NCI-H1694 (cell line): ENCODE results near the gene RPL11.
"Not testable (repeated sequence)": the region's sequence is repeated elsewhere in the genome, so short reads cannot be mapped to it uniquely, and the experiment has no call there.

Source experiments
- DNase-seq: peaks from one replicate; lab custom pipeline; 2025; lab: John Stamatoyannopoulos, UW

RPL11 gene

DNA sequence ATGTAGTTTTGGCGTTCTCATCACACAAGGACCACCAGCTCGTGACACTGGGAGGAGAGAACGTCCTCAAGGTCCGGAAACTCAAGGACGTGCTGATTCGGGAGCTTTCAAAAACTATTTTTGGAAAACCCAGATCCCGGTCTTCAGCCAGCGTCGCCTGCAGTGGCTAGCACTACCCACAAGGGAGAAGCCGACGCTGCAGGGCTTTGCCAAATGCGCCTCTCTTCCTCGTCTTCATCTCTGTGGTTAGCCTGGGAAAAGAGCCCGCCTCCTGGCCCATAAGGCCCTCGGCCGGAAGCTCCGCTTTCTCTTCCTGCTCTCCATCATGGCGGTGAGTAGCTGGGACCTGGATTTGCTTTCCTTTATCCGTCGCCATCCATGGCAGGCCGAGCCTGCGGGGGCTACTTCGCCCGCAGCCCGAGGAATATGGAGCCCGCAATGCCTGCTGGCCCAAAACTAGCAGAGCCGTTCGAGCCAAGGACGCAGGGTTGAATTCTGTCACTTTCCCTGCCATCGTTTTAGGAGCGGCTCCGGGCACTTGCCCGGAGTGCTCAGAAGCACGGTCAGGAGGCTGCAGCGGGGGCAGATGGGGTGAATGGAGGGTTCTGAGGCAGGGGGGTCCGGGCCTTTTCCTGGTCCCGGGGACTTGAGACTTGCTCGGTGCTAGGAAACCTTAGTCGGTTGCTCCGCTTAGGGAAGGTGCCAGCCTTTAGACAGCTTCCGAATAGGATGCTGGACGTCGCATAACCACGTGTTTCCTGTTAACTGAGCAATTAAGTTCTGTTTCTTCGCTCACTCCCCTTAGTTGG, at the start of gene RPL11:
RPL11 (plus strand) TSS at position 308 of the 809 bp plus-strand sequence; CDS start at position 326, 18 bp downstream.
- peak; percentile 92 for DNase-seq

DNA sequence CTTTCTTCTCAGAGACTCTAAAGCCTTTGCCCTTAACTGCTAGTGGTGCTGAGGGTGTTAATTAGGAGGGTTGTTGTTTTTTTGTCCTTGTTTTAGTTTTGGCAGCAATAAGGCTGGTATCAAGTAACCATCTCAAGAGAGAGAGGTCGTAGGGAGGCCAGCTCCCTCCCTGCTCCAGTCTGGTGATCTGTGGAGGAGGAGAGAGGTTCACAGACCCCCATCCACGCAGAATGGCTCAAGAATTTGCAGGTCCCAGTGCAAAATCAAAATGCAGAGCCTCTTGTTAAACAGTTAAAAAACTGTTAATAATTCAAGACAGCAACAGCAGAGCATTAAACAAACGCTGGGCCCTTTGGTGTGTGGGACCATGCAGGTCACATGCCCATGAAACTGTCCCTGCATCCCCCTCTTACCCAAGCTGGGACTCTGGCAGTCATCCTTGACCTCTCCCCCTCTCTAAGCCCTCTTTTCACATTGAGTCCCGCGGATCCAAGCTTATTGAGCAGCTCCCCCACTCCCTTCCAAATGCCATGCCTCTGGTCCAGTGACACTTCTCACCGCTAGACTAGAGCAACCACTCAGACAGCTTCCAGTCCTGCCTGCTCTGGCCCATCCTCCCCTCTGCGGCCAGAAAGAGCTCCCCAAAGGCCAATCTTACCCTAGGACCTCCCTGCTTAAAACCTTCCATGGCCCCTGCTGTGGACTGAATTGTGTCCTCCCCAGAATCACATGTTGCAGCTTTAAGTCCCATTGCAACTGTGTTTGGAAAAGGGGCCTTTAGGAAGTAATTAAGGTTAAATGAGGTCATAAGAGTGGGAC, 47.7 kb upstream of the RPL11 start:
- no peak for DNase-seq

DNA sequence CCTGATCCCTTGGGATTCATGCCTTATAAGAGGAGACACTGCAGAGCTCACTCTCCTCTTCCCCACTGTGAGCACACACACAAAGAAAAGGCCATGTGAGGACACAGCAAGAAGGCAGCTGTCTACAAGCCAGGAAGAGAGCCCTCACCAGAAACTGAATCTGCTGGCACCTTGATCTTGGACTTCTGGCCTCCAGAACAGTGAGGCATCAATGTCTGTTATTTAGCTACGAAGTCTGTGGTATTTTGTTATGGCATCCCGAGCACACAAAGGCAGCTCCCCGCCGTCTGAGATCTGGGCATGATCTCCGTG, 47.1 kb upstream of the RPL11 start:
- no peak for DNase-seq

DNA sequence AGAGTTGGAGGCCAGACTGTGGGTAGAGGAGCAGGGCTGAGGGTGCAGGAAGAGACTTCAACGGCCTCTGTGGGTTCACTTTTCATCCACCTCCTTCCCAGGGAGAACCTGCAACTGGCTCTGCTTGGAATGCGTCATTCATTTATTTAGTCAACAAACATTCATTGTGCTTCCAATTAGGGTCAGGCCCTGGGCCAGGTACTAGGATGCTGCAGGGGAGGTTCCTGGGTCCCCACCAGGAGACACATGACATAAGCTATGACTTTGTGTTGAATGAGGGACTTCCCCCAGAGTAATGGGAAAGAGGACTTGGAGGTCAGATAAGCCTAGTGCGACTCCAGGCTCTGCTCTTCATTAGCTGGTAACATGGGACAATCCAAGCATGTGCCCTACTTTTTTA, 46.3 kb upstream of the RPL11 start:
- no peak for DNase-seq

DNA sequence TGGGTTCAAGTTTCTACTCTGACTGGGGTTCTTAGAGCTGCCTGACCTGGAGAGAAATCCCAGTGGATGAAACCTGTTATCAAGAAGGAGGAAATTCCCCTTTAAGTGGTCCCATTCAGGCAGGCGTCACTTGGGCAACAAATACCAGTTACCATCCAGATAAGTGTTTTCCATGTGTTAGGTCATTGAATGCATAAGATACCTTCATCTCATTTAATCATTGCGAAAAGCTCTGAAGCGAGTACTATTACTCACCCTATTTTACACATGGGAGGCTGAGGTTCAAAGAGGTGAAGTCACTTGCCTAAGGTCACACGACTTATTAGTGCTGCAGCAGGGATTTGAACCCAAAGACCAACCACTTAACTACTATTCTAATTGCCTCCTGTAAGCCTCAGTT, 45.5 kb upstream of the RPL11 start:
- DNase-seq = no peak

DNA sequence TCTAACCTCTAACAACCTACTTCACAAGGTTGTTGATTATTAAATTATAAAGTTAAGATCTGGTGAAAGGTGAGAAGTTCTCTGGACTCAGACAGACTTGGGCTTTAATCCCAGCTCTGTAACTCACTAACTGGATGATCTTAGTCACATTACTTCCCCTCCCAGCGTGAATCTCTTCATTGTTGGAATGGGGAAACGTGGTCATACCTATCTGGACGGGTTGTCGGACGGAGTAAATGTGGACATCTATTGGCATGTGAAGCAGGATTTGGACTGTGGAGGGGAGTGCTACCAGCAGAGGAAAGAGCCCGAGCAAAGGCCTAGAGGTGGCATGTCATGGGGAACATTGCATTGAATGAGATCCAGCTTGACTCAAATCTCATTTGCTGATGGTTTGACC, 45.1 kb upstream of the RPL11 start:
- no peak for DNase-seq

DNA sequence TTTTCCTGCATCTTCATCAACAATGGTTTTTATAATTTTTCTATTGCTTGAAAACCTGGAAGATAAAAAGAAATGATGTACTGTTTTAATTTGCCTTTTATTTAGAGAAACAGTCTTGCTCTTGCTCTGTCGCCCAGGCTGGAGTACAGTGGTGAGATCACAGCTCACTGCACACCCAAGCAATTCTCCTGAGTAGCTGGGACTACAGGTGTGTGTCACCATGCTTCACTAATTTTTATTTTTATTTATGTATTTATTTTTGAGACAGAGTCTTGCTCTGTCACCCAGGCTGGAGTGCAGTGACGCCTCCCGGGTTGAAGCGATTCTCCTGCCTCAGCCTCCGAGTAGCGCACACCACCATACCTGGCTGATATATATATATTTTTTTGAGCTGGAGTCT, 43.0 kb upstream of the RPL11 start:
- no peak for DNase-seq

DNA sequence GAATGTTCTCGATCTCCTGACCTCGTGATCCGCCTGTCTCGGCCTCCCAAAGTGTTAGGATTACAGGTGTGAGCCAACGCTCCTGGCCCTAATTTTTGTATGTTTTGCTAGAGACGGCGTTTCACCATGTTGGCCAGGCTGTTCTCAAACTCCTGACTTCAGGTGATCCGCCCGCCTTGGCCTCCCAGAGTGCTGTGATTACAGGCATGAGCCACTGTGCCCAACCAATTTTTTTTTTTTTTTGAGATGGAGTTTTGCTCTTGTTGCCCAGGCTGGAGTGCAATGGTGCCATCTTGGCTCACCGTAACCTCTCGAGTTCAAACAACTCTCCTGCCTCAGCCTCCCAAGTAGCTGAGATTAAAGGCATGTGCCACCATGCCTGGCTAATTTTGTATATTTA, 42.4 kb upstream of the RPL11 start:
- DNase-seq = not testable (repeated sequence)

DNA sequence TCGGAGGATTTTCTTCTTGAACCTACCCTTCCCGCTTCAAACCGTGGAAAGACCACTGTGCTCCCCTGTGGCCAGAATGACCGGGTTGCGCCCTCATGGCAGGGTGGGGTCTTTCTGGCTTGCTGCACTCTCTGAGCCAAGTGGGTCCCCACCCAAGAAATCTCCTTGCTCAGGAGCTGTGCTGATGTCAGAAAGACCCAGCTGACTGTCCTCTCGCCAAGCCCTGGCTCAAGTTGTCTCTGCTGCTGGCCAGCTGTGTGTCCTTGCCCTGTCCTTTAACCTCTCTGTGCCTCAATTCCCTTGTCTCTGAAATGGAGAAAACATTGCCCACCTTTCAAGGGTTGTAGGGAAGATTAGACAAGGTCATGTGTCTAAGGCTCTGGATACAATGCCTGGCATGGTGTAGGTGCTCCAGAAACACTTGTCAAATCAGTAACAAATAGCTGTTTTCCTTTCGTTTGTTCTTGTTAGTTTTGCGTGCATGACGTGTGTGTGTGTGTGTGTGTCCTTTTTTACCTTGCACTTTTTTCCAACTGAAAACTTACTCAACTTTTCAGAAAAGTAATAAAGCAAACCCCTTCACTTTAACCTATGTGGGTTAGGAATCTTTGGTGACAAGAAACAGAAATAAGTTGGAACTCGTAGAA, 41.1 kb upstream of the RPL11 start:
- DNase-seq = no peak

DNA sequence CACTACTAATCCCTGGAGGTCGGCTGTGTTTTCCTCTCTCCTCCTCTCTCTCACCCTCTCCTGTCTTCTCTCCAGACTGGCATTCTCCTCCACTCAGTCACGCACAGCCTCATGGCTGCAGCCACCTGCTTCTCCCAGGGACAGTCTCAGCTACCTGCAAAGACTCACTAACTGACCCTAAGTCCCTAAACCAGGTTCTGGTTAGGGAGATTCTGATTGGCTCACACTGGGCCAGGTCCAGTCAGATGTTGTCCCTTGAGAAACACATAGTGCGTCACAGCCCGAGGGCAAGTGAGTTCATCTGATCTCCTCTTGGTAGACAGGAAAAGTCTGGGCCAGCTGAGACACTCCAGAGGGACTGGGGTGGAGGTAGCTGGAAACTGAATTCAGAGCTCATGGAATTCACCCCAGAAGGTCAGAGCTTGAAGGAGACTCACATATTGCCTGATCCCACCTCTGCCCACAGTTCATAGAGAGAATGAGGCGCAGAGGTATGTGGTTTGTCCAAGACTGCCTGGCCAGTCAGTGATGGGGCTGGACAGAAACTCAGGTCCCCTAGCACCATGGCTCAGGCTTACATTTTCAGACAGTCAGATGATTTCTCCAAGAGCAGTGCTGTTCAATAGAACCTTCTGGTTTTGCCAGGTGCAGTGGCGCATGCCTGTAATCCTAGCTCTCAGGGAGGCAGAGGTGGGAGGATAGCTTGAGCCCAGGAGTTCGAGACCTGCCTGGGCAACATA, 40.4 kb upstream of the RPL11 start:
- DNase-seq = no peak

DNA sequence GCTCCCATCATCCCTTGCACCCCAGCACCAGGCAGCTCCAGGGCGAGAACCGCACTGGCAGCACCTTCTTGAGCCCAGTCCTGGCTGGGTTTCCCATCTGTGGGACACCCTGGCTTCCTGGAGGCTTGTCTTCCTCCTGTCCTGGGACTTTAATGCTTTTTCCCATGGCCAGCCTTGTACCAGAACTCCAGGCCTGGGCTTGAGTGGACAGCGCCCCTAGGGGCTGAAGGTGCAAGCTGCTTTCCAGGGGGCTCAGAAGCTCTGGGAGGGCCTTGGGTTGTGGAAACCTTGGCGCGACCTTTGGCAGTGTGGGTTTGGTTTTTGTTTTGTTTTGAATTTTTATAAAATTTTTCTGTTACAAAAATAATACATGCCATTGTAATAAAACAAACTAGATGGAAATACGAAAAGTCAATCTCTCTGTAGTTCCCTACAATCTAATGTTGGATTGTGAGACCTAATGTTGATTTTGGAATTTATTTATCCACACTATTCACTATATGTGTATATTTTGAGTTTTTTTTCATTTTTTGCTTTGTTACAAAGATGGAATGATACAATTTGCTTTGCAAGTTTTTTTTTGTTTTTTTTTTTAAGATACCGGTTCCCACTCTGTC, 33.8 kb upstream of the RPL11 start:
- peak; percentile 28 for DNase-seq

DNA sequence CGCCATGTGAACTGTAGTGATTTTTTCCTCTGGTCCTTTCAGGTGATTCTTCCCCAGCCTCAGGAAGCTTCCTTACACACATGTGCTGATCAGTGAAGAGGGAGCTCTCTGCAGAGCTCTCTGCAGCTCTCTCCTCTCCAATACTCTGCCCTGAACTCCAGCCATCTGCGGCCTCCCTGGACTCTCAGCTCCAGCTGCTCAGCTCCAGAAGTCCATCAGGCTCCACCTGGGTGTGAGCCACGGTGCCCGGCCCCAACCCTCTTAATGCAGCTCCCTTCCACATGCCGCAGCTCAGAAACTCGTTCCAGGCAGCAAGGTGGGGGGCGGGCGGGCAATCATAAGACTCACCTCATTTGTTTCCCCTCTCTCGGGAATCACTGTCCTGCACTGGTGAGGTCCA, 30.9 kb upstream of the RPL11 start:
- DNase-seq = no peak

DNA sequence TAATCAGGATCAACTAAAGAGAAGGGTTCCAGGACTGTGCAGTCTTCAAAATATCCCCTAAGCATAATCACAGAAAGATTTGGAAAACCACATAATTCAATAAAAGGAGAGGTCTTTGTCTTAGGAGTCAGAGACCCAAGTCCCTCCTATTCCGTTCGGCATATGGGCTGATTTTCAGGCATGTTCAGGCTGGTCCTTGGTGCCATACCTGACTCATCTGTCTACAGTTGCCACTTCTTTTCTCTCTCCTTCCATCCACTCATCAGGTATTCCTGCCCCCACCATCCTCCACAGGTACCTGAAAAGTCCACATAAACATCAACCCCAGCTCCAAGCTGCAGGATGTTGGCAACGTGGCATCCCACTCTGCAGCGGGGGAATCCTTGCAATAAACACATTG, 29.7 kb upstream of the RPL11 start:
- no peak for DNase-seq

DNA sequence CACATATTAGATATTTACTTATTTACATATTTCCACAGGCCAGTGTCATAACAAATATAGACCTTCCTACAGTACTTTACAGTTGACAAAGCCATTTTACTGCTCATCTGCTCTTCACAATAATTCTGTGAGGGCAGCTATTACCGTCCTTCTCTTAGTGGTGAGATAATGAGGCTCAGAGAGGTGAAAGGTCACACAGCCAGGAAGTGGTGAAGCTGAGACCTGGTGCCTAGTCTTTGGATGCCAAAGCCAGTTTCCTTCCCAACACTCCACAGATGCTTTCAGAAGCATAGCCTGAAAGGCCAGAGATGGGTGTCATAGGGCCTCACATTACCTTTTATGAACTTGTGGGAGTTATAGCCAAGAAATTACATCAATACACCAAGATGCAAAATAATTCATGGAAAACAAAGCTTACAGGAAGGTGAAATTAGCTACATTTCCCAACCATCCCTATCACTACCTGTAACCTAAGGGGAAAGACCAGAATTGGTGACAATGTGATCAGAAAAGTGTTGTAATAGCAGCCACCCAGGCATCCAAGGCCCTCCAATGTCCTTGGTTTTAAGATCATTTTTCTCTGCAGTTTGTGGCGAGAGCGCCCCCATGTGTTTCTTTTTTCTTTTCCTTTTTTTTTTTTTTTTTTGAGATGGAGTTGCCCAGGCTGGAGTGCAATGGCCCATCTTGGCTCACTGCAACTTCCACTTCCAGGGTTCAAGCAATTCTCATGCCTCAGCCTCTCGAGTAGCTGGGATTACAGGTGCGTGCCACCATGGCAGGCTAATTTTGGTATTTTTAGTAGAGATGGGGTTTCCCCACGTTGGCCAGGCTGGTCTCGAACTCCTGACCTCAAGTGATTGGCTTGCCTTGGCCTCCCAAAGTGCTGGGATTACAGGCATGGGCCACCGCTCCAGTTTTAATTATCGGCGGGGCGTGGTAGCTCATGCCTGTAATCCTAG, 26.5 kb upstream of the RPL11 start:
- DNase-seq = peak; percentile 47

DNA sequence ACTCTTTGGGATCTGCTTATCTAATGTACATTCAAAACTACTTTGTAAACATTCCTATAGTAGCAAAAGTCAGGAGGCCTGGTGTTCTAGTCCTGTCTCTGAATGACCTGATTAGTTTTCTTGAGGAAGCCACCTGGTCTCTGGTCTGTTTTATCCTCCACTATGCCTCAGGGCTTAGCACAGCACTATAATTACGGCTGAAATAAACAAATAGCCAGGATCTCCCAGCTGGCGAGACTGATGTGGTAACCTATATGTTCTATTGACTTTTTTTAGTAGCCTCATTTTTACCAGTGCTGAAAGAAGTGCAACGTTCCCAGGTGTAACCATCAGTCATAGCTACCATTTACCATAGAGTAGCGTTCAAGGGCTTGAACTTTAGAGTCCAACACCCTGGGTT, 24.2 kb upstream of the RPL11 start:
- DNase-seq = no peak

DNA sequence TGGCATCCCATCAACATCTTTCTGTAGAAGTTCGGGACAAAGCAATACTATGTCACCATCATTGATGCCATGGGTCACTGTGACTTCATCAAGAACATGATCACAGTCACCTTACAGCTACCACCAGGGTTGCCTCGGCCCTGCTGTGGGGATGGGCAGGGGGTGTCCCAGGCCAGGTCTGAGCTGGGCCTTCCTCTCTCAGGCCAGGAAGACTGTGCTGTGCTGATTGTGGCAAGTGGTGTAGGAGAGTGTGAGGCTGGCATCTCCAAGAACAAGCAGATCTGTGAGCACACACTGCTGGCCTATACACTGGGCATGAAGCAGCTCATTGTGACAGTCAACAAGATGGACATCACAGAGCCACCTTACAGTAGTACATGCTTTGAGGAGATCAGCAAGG, 20.9 kb upstream of the RPL11 start:
- no peak for DNase-seq

DNA sequence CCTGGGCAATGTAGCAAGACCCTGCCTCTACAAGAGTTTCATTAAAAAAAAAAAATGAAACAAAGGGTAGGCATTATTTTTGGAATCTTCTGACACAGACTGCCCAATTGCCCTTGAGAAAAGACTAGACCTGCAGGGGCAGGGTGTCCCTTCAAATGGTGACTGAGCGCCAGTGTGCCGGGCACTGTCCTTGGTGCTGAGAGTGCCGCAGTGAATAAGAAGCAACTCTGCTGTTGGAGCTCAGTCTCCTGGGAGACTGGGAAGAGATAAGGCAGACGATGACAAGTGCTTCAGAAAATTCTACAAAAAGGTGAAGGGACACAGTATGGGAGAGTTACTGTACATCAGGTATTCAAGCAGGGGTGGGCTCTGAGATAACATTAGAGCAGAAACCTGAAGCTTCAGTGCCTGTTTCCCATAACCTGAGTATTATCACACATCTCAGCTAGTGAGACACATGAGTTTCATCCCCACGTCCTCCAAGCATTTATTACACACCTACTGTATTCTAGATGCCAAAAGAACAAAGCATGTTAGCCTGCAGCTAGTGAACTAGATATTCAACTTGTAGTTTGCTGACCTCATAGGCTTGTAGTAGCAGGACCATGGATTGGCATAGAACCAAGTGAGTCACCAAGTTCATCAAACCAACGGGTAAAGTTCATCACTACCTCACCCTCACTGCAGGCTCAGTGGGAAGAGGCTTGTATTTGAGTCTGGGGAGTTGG, 18.4 kb upstream of the RPL11 start:
- DNase-seq = no peak

DNA sequence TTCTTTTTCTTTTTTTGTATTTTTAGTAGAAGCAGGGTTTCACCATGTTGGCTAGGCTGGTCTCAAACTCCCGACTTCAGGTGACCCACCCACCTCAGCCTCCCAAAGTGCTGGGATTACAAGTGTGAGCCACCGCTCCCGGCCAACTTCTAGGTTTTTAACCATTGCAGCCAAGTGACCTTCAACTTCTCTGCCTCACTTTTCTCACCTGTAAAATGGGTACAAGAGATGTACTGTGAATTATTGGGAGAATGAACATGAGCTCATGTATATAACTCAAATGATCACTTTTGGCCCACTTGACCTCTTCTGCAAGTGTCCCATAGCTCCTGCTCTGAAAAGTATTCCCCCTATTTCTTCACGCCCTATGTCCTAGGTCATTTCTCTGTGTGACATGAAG, 11.8 kb upstream of the RPL11 start:
- DNase-seq = no peak

DNA sequence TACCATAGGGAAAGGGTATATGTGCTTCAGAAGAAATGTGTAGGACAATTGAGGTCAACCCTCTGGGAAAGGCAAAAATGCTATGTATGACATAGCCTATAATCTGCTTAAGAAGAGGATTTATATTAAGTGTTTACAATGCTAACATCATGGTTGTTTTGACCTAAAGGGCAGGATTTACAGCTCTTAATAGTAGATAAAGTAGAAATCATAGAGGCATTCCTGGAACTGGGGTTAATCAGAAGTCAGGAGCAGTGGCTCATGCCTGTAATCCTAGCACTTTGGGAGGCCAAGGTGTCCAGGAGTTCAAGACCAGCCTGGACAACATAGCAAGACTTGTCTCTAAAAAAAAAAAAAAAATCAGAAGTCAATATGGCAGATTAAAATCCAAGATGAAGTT, 8.7 kb upstream of the RPL11 start:
- no peak for DNase-seq

DNA sequence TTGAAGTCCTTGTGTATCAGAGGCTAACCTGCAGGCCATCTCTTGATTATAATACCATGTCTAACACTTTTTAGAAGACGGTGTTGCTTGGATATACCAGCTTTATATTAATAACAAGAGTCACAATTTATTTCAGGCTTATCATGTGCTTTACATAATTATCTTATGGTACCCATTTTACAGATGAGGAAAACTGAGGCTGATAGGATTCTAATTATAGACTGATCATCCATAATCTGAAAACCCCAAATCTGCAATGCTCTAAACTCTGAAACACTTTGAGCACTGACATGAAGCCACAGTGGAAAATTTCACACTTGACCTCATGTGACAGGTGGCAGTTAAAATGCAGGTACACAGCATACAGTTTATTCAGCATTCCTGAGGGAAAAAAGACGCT, 7.2 kb upstream of the RPL11 start:
- no peak for DNase-seq
